HG03159 (cell line): ENCODE results near the gene CTRL.
"Not testable (repeated sequence)": the region's sequence is repeated elsewhere in the genome, so short reads cannot be mapped to it uniquely, and the experiment has no call there.

ENCODE experiments used
- ATAC-seq: cut with Tn5 transposase; IDR thresholded peaks from one replicate; pipeline ENCODE4 v1.9.1; 2021; ENCODE audit warnings: mild to moderate bottlenecking, moderate library complexity; ENCODE audit not compliant: unreplicated experiment

Gene CTRL

GRCh38 chr16:67927131-67927941, 4.3 kb downstream of the CTRL start:
- no peak for ATAC-seq

GRCh38 chr16:67926181-67926750, 5.4 kb downstream of the CTRL start:
- ATAC-seq, result no peak

- ATAC-seq, result no peak
These were observed 7.3 kb downstream of the CTRL start for GRCh38 chr16:67924140-67924906.

- no peak for ATAC-seq
These were observed 8.1 kb downstream of the CTRL start for GRCh38 chr16:67923414-67924116.

- no peak for ATAC-seq
These were observed 8.9 kb downstream of the CTRL start for GRCh38 chr16:67922740-67923139.

- ATAC-seq, result no peak
These were observed 9.4 kb downstream of the CTRL start for GRCh38 chr16:67922221-67922620.

- no peak for ATAC-seq
These were observed 11.9 kb downstream of the CTRL start for GRCh38 chr16:67919622-67920221.

- ATAC-seq, result no peak
These were observed 13.8 kb downstream of the CTRL start for GRCh38 chr16:67917852-67918236.

- ATAC-seq, result no peak
These were observed 14.4 kb downstream of the CTRL start for GRCh38 chr16:67917140-67917851.

GRCh38 chr16:67915831-67916723, 15.6 kb downstream of the CTRL start:
- no peak for ATAC-seq

- ATAC-seq, result not testable (repeated sequence)
These were observed 16.2 kb downstream of the CTRL start for GRCh38 chr16:67915496-67915769.

- ATAC-seq, result no peak
These were observed 16.7 kb downstream of the CTRL start for GRCh38 chr16:67914758-67915495.

GRCh38 chr16:67910158-67910557, 21.5 kb downstream of the CTRL start:
- ATAC-seq, result no peak

GRCh38 chr16:67909056-67909742, 22.5 kb downstream of the CTRL start:
- ATAC-seq, result no peak

GRCh38 chr16:67907397-67908180, 24.1 kb downstream of the CTRL start:
- no peak for ATAC-seq

- ATAC-seq, result no peak
These were observed 28.8 kb downstream of the CTRL start for GRCh38 chr16:67902831-67903230.

GRCh38 chr16:67901734-67902133, 29.9 kb downstream of the CTRL start:
- ATAC-seq, result no peak
